ENCODE data around the gene JARID2. TPM values are rescaled to one million over a fixed set of nuclear protein-coding genes. Genes with fewer than 3 reads are reported as not detected.

The JARID2 gene
- total and polyA plus RNA-seq, 2 of the 13 experiments (the other 11 are each of a cell fraction or from before 2014, with no cell fraction given) = 7.5 to 10.3 TPM

GRCh38 chr6:15547400-15547799 is 301.5 kb downstream of the JARID2 start:
- in situ Hi-C loops (cut with HindIII; ENCODE audit: extremely low pct_ligation_motif_present, low pct_unique_long_range_greater_than_20kb) = no loop called here
- H3K4me2 ChIP-seq (ENCODE audit: low read depth, low read length) = no peak overlapping the region
- no peaks in the 10 kb centered on the region for H3K27me3 ChIP-seq (ENCODE audit: control insufficient read depth in 1 of 2, insufficient read depth in 2 of 2, low read length in 2 of 2)
- ATAC-seq (no peak), DNase-seq (ENCODE audit: low spot score) (no peak), FAIRE-seq (no peak)
- no peaks in the 10 kb centered on the region for H3K4me1 ChIP-seq (ENCODE audit: insufficient read depth, low read length)
- H3K27ac ChIP-seq (ENCODE audit: extremely low read length, insufficient read depth, low read length) = no peak overlapping the region
- no TSS peak for BruUV-seq (replicated peaks)
- ChIA-PET POLR2A (no interaction called here), CTCF (ENCODE audit: low intra/inter-chr PET ratio, low total read pairs) (no interaction called here)
- no peaks in the 10 kb centered on the region; a peak in 1 of 5 replicates for H3K36me3 ChIP-seq (replicated peaks in 1 of 2; ENCODE audit: control insufficient read depth in 1 of 2, insufficient read depth in 2 of 2, low read length in 2 of 2)
- no peak overlapping the region for H3K4me3 ChIP-seq (replicated peaks in 1 of 3; ENCODE audit: insufficient read depth in 1 of 3, low read depth in 2 of 3, low read length in 3 of 3)
- H3K9me3 ChIP-seq (ENCODE audit: low read length) = no peaks in the 10 kb centered on the region
- H4K20me1 ChIP-seq (ENCODE audit: insufficient read depth, low read length) = no peaks in the 10 kb centered on the region
- no peak overlapping the region for H2AFZ ChIP-seq (ENCODE audit: low read length)
- WGBS (ENCODE audit: low lambda C conversion rate) = 92% methylated on average over 5 of the region's 5 CpGs
- TF ChIP-seq TAF1 (CRISPR knock-in tag; IDR thresholded peaks at IDR 0.05) (no peak), CCDC6 (CRISPR knock-in tag; IDR thresholded peaks at IDR 0.05) (no peak), U2AF2 (IDR thresholded peaks at IDR 0.05; ENCODE audit: low read depth, low read length) (no peak), HNRNPLL (IDR thresholded peaks at IDR 0.05; ENCODE audit: low read depth, low read length, poor library complexity, severe bottlenecking) (no peak), ZNF335 (CRISPR knock-in tag; IDR thresholded peaks at IDR 0.05) (no peak), SNAI1 (CRISPR knock-in tag; IDR thresholded peaks at IDR 0.05; ENCODE audit: borderline replicate concordance) (no peak), JARID2 (CRISPR knock-in tag; IDR thresholded peaks at IDR 0.05; ENCODE audit: insufficient replicate concordance) (no peak), ZFP1 (CRISPR knock-in tag; IDR thresholded peaks at IDR 0.05) (no peak), KLF15 (CRISPR knock-in tag; IDR thresholded peaks at IDR 0.05; ENCODE audit: borderline replicate concordance) (no peak), TBP (CRISPR knock-in tag; IDR thresholded peaks at IDR 0.05) (no peak), ZNF772 (CRISPR knock-in tag; IDR thresholded peaks at IDR 0.05) (no peak)
- TF ChIP-seq, protein P1, sequence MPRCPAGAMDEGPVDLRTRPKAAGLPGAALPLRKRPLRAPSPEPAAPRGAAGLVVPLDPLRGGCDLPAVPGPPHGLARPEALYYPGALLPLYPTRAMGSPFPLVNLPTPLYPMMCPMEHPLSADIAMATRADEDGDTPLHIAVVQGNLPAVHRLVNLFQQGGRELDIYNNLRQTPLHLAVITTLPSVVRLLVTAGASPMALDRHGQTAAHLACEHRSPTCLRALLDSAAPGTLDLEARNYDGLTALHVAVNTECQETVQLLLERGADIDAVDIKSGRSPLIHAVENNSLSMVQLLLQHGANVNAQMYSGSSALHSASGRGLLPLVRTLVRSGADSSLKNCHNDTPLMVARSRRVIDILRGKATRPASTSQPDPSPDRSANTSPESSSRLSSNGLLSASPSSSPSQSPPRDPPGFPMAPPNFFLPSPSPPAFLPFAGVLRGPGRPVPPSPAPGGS (CRISPR knock-in tag; IDR thresholded peaks at IDR 0.05) = no peak
- no peak overlapping the region for H3K9ac ChIP-seq (ENCODE audit: insufficient read depth, low read depth, low read length)
- H3K79me2 ChIP-seq (ENCODE audit: insufficient read depth, low read length) = no peaks in the 10 kb centered on the region
- intact Hi-C loops (cut with micrococcal nuclease; ENCODE audit: unreplicated experiment) = no loop called here

All from HepG2 (cell line).